SH-SY5Y (cell line): ENCODE measurements around the gene STX4.

Source experiments
- GATA2 ChIP-seq: IDR thresholded peaks from 2 replicates; pipeline ENCODE4 v1.6.1; 2011; ENCODE audit warnings: mild to moderate bottlenecking, low read depth, low read length
- GATA3 ChIP-seq: IDR thresholded peaks from 2 replicates; pipeline ENCODE4 v1.6.1; 2011; ENCODE audit warnings: low read depth, mild to moderate bottlenecking, low read length, moderate library complexity

- TF ChIP-seq GATA3 (no peak), GATA2 (no peak)
These were observed 44.4 kb downstream of the STX4 start for GRCh38 chr16:31077592-31078396.
